Measurements from ENCODE around the gene RNF14. TPM values are rescaled to one million over a fixed set of nuclear protein-coding genes. Genes with fewer than 3 reads are reported as not detected.

RNF14 gene
- total RNA-seq, 1 donor from 2014 or later, result 35.5 TPM

DNA sequence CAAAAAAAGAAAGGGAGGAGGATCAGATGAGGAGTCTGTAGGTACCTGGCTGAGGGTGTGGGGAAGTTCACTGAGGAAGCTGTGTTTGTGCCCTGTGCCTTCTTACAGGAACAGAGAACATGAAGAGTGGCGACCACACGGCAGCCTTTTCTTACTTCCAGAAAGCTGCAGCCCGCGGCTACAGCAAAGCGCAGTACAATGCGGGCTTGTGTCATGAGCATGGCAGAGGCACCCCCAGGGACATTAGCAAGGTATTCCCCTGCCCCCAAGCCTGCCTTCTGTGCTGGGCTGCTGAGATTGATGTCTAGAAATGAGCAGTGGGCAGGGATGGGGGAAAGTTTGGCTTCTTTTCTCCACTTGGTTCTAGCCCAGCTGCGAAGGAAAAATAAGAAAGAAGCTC, 35.8 kb upstream of the RNF14 start:
- no peak overlapping the region for H3K27ac Mint-ChIP-seq
- DNase-seq (ENCODE audit: low spot score, unreplicated experiment), result no peak
- no peak overlapping the region for H3K4me3 Mint-ChIP-seq (ENCODE audit: low read depth)
- no peaks in the 10 kb centered on the region for H3K27me3 Mint-ChIP-seq
- H3K4me1 Mint-ChIP-seq (ENCODE audit: low read depth), result no peaks in the 10 kb centered on the region
- TF ChIP-seq, protein P1, sequence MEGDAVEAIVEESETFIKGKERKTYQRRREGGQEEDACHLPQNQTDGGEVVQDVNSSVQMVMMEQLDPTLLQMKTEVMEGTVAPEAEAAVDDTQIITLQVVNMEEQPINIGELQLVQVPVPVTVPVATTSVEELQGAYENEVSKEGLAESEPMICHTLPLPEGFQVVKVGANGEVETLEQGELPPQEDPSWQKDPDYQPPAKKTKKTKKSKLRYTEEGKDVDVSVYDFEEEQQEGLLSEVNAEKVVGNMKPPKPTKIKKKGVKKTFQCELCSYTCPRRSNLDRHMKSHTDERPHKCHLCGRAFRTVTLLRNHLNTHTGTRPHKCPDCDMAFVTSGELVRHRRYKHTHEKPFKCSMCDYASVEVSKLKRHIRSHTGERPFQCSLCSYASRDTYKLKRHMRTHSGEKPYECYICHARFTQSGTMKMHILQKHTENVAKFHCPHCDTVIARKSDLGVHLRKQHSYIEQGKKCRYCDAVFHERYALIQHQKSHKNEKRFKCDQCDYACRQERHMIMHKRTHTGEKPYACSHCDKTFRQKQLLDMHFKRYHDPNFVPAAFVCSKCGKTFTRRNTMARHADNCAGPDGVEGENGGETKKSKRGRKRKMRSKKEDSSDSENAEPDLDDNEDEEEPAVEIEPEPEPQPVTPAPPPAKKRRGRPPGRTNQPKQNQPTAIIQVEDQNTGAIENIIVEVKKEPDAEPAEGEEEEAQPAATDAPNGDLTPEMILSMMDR (IDR thresholded peaks at IDR 0.05; ENCODE audit: unreplicated experiment), result no peak
- no peaks in the 10 kb centered on the region for H3K9me3 Mint-ChIP-seq (ENCODE audit: low read depth)
- H3K36me3 Mint-ChIP-seq (ENCODE audit: insufficient read depth), result peaks cover 20% of the 10 kb centered on the region

DNA sequence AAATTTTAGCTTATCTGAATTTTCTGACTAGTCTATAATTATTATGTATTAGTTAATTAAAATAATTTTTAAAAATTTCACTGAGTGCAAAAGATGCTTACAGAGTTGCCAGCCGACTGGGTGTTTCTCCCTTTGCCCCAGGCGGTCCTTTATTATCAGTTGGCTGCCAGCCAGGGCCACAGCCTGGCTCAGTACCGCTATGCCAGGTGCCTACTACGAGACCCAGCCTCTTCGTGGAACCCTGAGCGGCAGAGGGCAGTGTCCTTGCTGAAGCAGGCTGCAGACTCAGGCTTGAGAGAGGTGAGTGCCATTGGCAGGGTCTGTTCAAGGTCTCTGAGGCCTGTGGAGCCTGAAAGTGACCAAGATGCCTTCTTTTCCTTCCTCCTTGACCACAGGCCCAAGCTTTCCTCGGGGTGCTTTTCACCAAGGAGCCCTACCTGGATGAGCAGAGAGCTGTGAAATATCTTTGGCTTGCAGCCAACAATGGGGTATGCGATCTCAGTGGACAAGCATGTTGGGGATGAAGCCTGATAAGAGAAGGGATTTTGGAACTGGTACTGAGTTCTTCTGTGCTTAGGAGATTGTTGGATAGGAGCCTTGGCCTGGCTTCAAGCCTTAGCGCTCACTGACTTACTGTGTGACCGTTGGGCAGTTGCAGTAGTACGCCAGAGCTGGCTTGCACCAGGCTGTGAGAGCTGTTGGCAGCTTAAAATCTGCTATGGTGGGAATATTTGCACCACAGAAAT, 34.6 kb upstream of the RNF14 start:
- Mint-ChIP-seq H3K4me3 (ENCODE audit: low read depth) (no peak overlapping the region), H3K27ac (no peak overlapping the region), H3K27me3 (no peaks in the 10 kb centered on the region), H3K9me3 (ENCODE audit: low read depth) (no peaks in the 10 kb centered on the region), H3K36me3 (ENCODE audit: insufficient read depth) (peaks cover 18% of the 10 kb centered on the region), H3K4me1 (ENCODE audit: low read depth) (no peaks in the 10 kb centered on the region)
- DNase-seq (ENCODE audit: low spot score, unreplicated experiment), result no peak
- TF ChIP-seq, protein P1 (IDR thresholded peaks at IDR 0.05; ENCODE audit: unreplicated experiment), result no peak

DNA sequence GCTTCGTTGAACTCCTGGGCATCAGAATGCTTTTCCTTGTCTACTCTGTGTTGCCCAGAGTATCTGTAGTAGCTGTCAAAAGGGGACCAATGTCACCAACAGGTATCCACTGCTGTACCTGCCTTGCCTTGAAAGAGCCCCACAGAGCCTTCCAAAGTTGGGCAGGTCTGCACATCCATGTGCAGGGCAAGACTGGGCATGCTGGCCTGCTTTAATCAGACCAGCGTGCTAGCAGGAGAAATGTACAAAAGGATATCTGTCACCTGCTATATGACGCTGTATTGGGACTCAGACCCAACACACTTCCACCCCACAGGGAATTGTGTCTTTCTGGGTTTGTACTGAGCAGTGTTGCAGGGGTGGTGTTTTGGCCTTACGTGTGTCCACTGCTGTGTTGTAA, 33.4 kb upstream of the RNF14 start:
- Mint-ChIP-seq H3K27me3 (no peaks in the 10 kb centered on the region), H3K27ac (no peak overlapping the region), H3K36me3 (ENCODE audit: insufficient read depth) (peaks cover 18% of the 10 kb centered on the region), H3K9me3 (ENCODE audit: low read depth) (no peaks in the 10 kb centered on the region), H3K4me1 (ENCODE audit: low read depth) (no peaks in the 10 kb centered on the region), H3K4me3 (ENCODE audit: low read depth) (no peak overlapping the region)
- no peak for DNase-seq (ENCODE audit: low spot score, unreplicated experiment)
- TF ChIP-seq, protein P1 (IDR thresholded peaks at IDR 0.05; ENCODE audit: unreplicated experiment), result no peak

DNA sequence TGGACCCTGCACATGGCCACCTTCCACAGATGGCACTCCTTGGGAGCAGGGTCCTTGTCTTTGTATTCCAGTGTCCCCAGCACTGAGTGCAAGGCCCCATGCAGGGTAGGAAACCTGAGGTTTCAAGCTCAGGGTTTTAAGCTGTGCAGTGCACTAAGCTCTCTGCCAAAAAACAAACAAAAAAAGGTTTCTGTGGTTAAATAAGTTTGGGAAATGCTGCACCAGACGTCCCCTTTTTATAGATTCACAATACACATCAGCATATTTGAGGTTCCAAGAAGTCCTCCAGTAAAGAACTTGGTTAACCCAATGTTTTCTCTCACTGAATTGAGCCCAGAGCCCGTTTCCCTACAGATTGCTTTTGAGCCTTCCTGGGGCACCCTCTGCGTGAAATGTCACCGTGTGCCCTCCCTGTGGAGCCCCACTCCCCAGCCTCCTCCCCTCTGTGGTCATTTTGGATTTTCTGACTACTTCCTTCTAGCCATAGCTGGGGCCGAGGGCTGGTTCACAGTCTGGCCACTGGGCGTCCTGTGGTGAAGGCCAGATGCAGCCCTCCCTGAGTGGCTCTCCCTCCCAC, 28.1 kb upstream of the RNF14 start:
- Mint-ChIP-seq H3K4me1 (ENCODE audit: low read depth) (peaks cover 7% of the 10 kb centered on the region), H3K9me3 (ENCODE audit: low read depth) (no peaks in the 10 kb centered on the region), H3K4me3 (ENCODE audit: low read depth) (no peak overlapping the region), H3K36me3 (ENCODE audit: insufficient read depth) (peaks cover 4% of the 10 kb centered on the region), H3K27me3 (no peaks in the 10 kb centered on the region), H3K27ac (no peak overlapping the region)
- no peak for DNase-seq (ENCODE audit: low spot score, unreplicated experiment)
- TF ChIP-seq, protein P1 (IDR thresholded peaks at IDR 0.05; ENCODE audit: unreplicated experiment), result peak; percentile 21

DNA sequence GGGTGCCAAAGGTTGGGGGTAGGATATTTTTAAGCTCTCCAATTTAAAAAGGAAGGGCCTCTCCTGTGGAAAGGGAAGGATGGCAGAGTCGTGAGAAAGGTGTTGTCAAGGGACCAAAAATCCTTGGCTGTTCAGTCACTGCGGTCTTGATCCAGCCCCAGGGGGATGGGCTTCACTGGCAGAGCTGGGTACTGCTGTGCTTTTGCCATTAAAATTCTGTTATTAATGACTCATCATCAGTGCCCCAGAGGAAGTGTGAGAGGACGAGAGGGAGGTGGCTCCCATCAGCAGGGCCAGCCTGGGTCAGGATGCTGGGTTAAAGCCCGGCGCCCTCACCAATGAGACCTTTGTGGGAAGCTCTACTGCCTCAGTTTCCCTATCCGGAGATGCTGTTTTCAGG, 27.6 kb upstream of the RNF14 start:
- H3K27ac Mint-ChIP-seq, result no peak overlapping the region
- H3K4me3 Mint-ChIP-seq (ENCODE audit: low read depth), result no peak overlapping the region
- no peaks in the 10 kb centered on the region for H3K9me3 Mint-ChIP-seq (ENCODE audit: low read depth)
- no peak for DNase-seq (ENCODE audit: low spot score, unreplicated experiment)
- H3K4me1 Mint-ChIP-seq (ENCODE audit: low read depth), result peaks cover 7% of the 10 kb centered on the region
- TF ChIP-seq, protein P1 (IDR thresholded peaks at IDR 0.05; ENCODE audit: unreplicated experiment), result no peak
- H3K27me3 Mint-ChIP-seq, result no peaks in the 10 kb centered on the region
- peaks cover 1% of the 10 kb centered on the region for H3K36me3 Mint-ChIP-seq (ENCODE audit: insufficient read depth)
